OCI-LY1 (cell line): Measurements from ENCODE around the gene CADM1.

Experiments used
- CTCF ChIP-seq: fragments of 200-600 bp; sonication (generic), shearing (Covaris generic); IDR thresholded peaks from 2 replicates; pipeline ENCODE4 v1.5.1; 2017; ENCODE audit warnings: mild to moderate bottlenecking, antibody characterized with exemption, low read length, moderate library complexity, mixed read lengths
- EZH2 ChIP-seq: fragments of 200-600 bp; sonication (generic), shearing (Covaris generic); IDR thresholded peaks from 2 replicates; pipeline ENCODE4 v1.8.0; 2017; ENCODE audit warnings: borderline replicate concordance, mixed run types, mild to moderate bottlenecking, antibody characterized with exemption, low read length, moderate library complexity, mixed read lengths

GRCh38 chr11:115217726-115218311, 286.4 kb downstream of the CADM1 start:
- TF ChIP-seq EZH2: no peak
- no peak for TF ChIP-seq CTCF
